Erythroblast (primary cell): ENCODE data around the gene PDE4D.

Experiments
- GATA1 ChIP-seq: IDR thresholded peaks from 2 replicates; pipeline ENCODE4 v1.6.1; 2011; ENCODE audit warnings: low read depth, mild to moderate bottlenecking, control low read depth, low read length, moderate library complexity
- POLR2A ChIP-seq: IDR thresholded peaks from 2 replicates; pipeline ENCODE4 v1.6.1; 2011; ENCODE audit warnings: mild to moderate bottlenecking, low read length

GRCh38 chr5:59666440-59667068, 227.0 kb downstream of the PDE4D start:
- TF ChIP-seq POLR2A (no peak), GATA1 (no peak)
